Measurements from ENCODE around the gene TGFBR3.

- TF ChIP-seq CTCF (IDR thresholded peaks at IDR 0.05; ENCODE audit: insufficient read depth, low read length, poor library complexity, severe bottlenecking) (no peak), EZH2phosphoT487 (conservative IDR thresholded peaks at IDR 0.05; ENCODE audit: low read length) (no peak)
These were observed 240.9 kb downstream of the TGFBR3 start for GRCh38 chr1:91645031-91645430.
